ENCODE data around the gene TSPAN18. TPM values are rescaled to one million over a fixed set of nuclear protein-coding genes. Genes with fewer than 3 reads are reported as not detected.

TSPAN18 gene
- total RNA-seq, 3 donors from 2014 or later, result 1.0 to 2.0 (median 1.8) TPM

DNA sequence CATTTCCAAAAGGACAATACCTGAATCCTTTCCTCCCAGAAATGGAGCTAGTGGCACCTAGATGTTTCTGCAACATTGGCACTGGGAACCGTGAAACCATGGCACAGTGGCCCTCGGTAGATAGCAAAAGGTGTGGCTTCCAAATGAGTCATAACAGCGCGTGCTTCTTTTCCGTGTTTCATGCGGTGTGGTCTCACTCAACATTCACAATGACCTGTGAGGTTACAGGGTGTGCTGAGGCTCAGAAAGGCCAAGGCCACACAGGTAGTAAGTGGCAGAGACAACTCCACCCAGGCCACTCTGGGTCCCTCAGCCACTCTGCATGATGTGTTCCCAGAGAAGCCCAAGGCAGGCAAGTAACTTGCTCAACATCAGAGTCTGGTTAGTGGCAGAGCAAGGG is 156.5 kb downstream of the TSPAN18 start:
- H3K9me3 ChIP-seq, result no peaks in the 10 kb centered on the region
- no peak overlapping the region for H3K4me3 ChIP-seq
- no peaks in the 10 kb centered on the region for H3K4me1 ChIP-seq
- H3K36me3 ChIP-seq, result no peaks in the 10 kb centered on the region
- intact Hi-C loops (cut with DNase I; ENCODE audit: low total_unique reads), result no loop called here
- H3K27ac ChIP-seq, result no peak overlapping the region
- DNase-seq (ENCODE audit: low spot score in 2 of 2), result no peak
- TF ChIP-seq, protein P1, sequence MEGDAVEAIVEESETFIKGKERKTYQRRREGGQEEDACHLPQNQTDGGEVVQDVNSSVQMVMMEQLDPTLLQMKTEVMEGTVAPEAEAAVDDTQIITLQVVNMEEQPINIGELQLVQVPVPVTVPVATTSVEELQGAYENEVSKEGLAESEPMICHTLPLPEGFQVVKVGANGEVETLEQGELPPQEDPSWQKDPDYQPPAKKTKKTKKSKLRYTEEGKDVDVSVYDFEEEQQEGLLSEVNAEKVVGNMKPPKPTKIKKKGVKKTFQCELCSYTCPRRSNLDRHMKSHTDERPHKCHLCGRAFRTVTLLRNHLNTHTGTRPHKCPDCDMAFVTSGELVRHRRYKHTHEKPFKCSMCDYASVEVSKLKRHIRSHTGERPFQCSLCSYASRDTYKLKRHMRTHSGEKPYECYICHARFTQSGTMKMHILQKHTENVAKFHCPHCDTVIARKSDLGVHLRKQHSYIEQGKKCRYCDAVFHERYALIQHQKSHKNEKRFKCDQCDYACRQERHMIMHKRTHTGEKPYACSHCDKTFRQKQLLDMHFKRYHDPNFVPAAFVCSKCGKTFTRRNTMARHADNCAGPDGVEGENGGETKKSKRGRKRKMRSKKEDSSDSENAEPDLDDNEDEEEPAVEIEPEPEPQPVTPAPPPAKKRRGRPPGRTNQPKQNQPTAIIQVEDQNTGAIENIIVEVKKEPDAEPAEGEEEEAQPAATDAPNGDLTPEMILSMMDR (IDR thresholded peaks at IDR 0.05), result no peak
- no peak for TF ChIP-seq POLR2AphosphoS5 (IDR thresholded peaks at IDR 0.05)
- TF ChIP-seq POLR2A (IDR thresholded peaks at IDR 0.05), result no peak
- no peaks in the 10 kb centered on the region for H3K27me3 ChIP-seq

- no peaks in the 10 kb centered on the region for H3K4me1 ChIP-seq
- no peak overlapping the region for H3K4me3 ChIP-seq
- TF ChIP-seq POLR2A (IDR thresholded peaks at IDR 0.05) (no peak), POLR2AphosphoS5 (IDR thresholded peaks at IDR 0.05) (no peak)
- TF ChIP-seq, protein P1 (IDR thresholded peaks at IDR 0.05), result no peak
- no peaks in the 10 kb centered on the region for H3K36me3 ChIP-seq
- intact Hi-C loops (cut with DNase I; ENCODE audit: low total_unique reads), result no loop called here
- no peaks in the 10 kb centered on the region for H3K9me3 ChIP-seq
- no peaks in the 10 kb centered on the region for H3K27me3 ChIP-seq
- H3K27ac ChIP-seq, result no peak overlapping the region
- DNase-seq (ENCODE audit: low spot score in 2 of 2), result no peak
Measured at GRCh38 chr11:44884056-44884455, 157.3 kb downstream of the TSPAN18 start.

- H3K9me3 ChIP-seq, result no peaks in the 10 kb centered on the region
- H3K4me3 ChIP-seq, result no peak overlapping the region
- intact Hi-C loops (cut with DNase I; ENCODE audit: low total_unique reads), result no loop called here
- H3K27ac ChIP-seq, result no peak overlapping the region
- no peak for DNase-seq (ENCODE audit: low spot score in 2 of 2)
- no peak for TF ChIP-seq POLR2AphosphoS5 (IDR thresholded peaks at IDR 0.05)
- TF ChIP-seq, protein P1 (IDR thresholded peaks at IDR 0.05), result no peak
- TF ChIP-seq POLR2A (IDR thresholded peaks at IDR 0.05), result no peak
- no peaks in the 10 kb centered on the region for H3K27me3 ChIP-seq
- H3K36me3 ChIP-seq, result no peaks in the 10 kb centered on the region
- no peaks in the 10 kb centered on the region for H3K4me1 ChIP-seq
Measured at GRCh38 chr11:44885065-44885810, 158.5 kb downstream of the TSPAN18 start.

- no peak for DNase-seq (ENCODE audit: low spot score in 2 of 2)
- H3K27ac ChIP-seq, result no peak overlapping the region
- no peak for TF ChIP-seq POLR2AphosphoS5 (IDR thresholded peaks at IDR 0.05)
- TF ChIP-seq POLR2A (IDR thresholded peaks at IDR 0.05), result no peak
- TF ChIP-seq, protein P1 (IDR thresholded peaks at IDR 0.05), result no peak
- no peak overlapping the region for H3K4me3 ChIP-seq
- no peaks in the 10 kb centered on the region for H3K36me3 ChIP-seq
- no peaks in the 10 kb centered on the region for H3K4me1 ChIP-seq
- intact Hi-C loops (cut with DNase I; ENCODE audit: low total_unique reads), result no loop called here
- H3K9me3 ChIP-seq, result no peaks in the 10 kb centered on the region
- no peaks in the 10 kb centered on the region for H3K27me3 ChIP-seq
Measured at GRCh38 chr11:44885919-44886789, 159.4 kb downstream of the TSPAN18 start.

DNA sequence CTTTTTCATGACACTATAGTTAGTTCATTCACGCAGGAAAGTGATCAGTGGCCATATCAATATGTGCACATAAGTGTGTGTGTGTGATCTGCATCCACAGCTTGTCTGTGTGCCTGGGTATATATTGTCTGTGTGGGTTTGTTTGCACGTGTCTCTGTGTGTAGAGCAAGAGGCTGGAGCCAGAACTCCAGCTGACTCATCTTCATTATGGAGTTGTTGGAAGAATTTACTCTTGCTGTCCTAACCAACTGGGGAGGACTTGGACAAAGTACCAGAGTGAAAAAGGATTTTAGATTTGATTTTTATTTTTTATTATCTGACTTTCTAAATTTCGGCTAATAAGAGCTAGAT is 160.0 kb downstream of the TSPAN18 start:
- no peaks in the 10 kb centered on the region for H3K27me3 ChIP-seq
- no peaks in the 10 kb centered on the region for H3K4me1 ChIP-seq
- H3K9me3 ChIP-seq, result no peaks in the 10 kb centered on the region
- H3K36me3 ChIP-seq, result no peaks in the 10 kb centered on the region
- TF ChIP-seq, protein P1 (IDR thresholded peaks at IDR 0.05), result no peak
- TF ChIP-seq POLR2A (IDR thresholded peaks at IDR 0.05), result no peak
- no peak for TF ChIP-seq POLR2AphosphoS5 (IDR thresholded peaks at IDR 0.05)
- no peak overlapping the region for H3K27ac ChIP-seq
- H3K4me3 ChIP-seq, result no peak overlapping the region
- no peak for DNase-seq (ENCODE audit: low spot score in 2 of 2)
- intact Hi-C loops (cut with DNase I; ENCODE audit: low total_unique reads), result no loop called here

All from breast epithelium (tissue), 4 donors.